Spleen (tissue), 11 donors: ENCODE measurements around the gene DOK7. TPM values are rescaled to one million over a fixed set of nuclear protein-coding genes. Genes with fewer than 3 reads are reported as not detected.
"Not testable (repeated sequence)": the region's sequence is repeated elsewhere in the genome, so short reads cannot be mapped to it uniquely, and the experiment has no call there.

Experiments used
- DNase-seq: peaks from one replicate; pipeline ENCODE4 v3.0.0-alpha.2; 2020
- H3K27ac ChIP-seq, 8 donors: fragments of 200-600 bp; sonication (generic) in 7 of 8; 1 replicate in 4 of 8; 2 replicates in 4 of 8; pipeline versions ENCODE4 v1.5.0 to v1.8.0; 2016 to 2021; ENCODE audit warnings: inconsistent platforms in 4 of 8, mild to moderate bottlenecking in 4 of 8, moderate library complexity in 1 of 8
- H3K27me3 ChIP-seq, 7 donors: fragments of 200-600 bp; sonication (generic) in 6 of 7; replicated peaks in 1 of 7; 1 replicate in 4 of 7; 2 replicates in 3 of 7; pipeline versions ENCODE4 v1.5.0 to v1.8.0; 2016 to 2021; ENCODE audit warnings: inconsistent platforms in 3 of 7, mild to moderate bottlenecking in 1 of 7
- H3K36me3 ChIP-seq, 6 donors: fragments of 200-600 bp; sonication (generic) in 5 of 6; 1 replicate in 4 of 6; 2 replicates in 2 of 6; pipeline versions ENCODE4 v1.5.0 to v1.8.0; 2016 to 2021; ENCODE audit warnings: inconsistent platforms in 2 of 6
- H3K4me1 ChIP-seq, 6 donors: fragments of 200-600 bp; sonication (generic) in 5 of 6; 1 replicate in 3 of 6; 2 replicates in 3 of 6; pipeline versions ENCODE4 v1.5.0 to v1.8.0; 2016 to 2021; ENCODE audit warnings: inconsistent platforms in 3 of 6
- H3K4me3 ChIP-seq, 8 donors: fragments of 200-600 bp; sonication (generic) in 7 of 8; 1 replicate in 4 of 8; 2 replicates in 4 of 8; pipeline versions ENCODE4 v1.5.0 to v1.8.0; 2016 to 2021; ENCODE audit warnings: inconsistent platforms in 4 of 8, mild to moderate bottlenecking in 4 of 8, moderate library complexity in 2 of 8
- H3K9me3 ChIP-seq, 8 donors: fragments of 200-600 bp; sonication (generic) in 7 of 8; 1 replicate in 4 of 8; 2 replicates in 4 of 8; pipeline versions ENCODE4 v1.5.0 to v1.8.0; 2016 to 2021; ENCODE audit warnings: inconsistent platforms in 4 of 8
- CTCF ChIP-seq, 11 experiments: fragments of 200-600 bp in 7 of 11; fragments of 450-650 bp in 4 of 11; sonication (generic) in 4 of 11; IDR thresholded peaks in 8 of 11; conservative IDR thresholded peaks in 3 of 11; 1 replicate in 7 of 11; 2 replicates in 4 of 11; pipeline versions ENCODE4 v1.4.0 to v1.8.0; 2016 to 2021; ENCODE audit warnings: antibody characterized with exemption in 11 of 11, inconsistent platforms in 4 of 11, mild to moderate bottlenecking in 1 of 11
- POLR2A ChIP-seq, 3 donors: fragments of 450-650 bp; IDR thresholded peaks; one replicate each; pipeline ENCODE4 v1.5.1; 2017; ENCODE audit warnings: antibody characterized with exemption in 3 of 3, mild to moderate bottlenecking in 1 of 3
- POLR2AphosphoS5 ChIP-seq, 3 donors: sonication (generic); formaldehyde crosslinking; IDR thresholded peaks; one replicate each; pipeline ENCODE4 v1.5.1; 2017; ENCODE audit warnings: antibody characterized with exemption in 3 of 3
- WGBS, 5 donors: extraction: QIAGEN DNeasy Blood & Tissue Kit in 3 of 5; methylation state at CpG; one replicate each; pipeline versions ENCODE4 v1.1.5 to v1.1.7; 2013 to 2018; 5-methylcytosine and 5-hydroxymethylcytosine counted together
- intact Hi-C: fragments of 100-400 bp; cut with DNase I; formaldehyde crosslinking; loops from one replicate; pipeline ENCODE4 v1.15.0; 2023; ENCODE audit warnings: low total_unique reads
- polyA plus RNA-seq, 3 donors: library from polyadenylated mRNA; stranded (reverse); fragments of 200-250 nt; gene quantifications; one replicate each; pipeline ENCODE4 v1.2.1, GENCODE V29; 2013
- total RNA-seq, 7 donors: library from RNA; depleted of rRNA in 3 of 7; stranded (reverse); fragments of >200 nt in 3 of 7; fragmentation: NEBNext Ultra II Directional in 4 of 7; extraction: Animal tissue kit (Norgen Biotek cat#: 25700) in 4 of 7; gene quantifications; one replicate each; pipeline versions ENCODE4 v1.1.0 to v1.2.1, GENCODE V29; 2016 to 2021
- donor health status: healthy with polysubstance abuse.
- donor health status: DM: no; HTN: no; CAD: no; lungs with moderate emphysema.
- donor health status: DM: no; HTN: no; CAD: no.
- donor health status: Bipolar disorder and iron deficiency.
- donor health status: healthy.
- donor health status: DM: no; HTN: no; CAD: no.
- donor health status: DM: yes; HTN: yes; CAD: no.

The DOK7 gene
- total and polyA plus RNA-seq, 10 donors = 0.69 to 13.5 (median 1.7) TPM

- 90 to 99% (median 96%) methylated on average over 16 of the region's 16 CpGs for WGBS, 5 donors
- intact Hi-C loops = no loop called here
- H3K27ac ChIP-seq = no peak overlapping the region
- no peaks in the 10 kb centered on the region for H3K27me3 ChIP-seq
- TF ChIP-seq POLR2A (IDR thresholded peaks at IDR 0.05) = no peak
- TF ChIP-seq POLR2AphosphoS5 (IDR thresholded peaks at IDR 0.05) = peak in 1 of 3 donors; percentile 30
- H3K4me1 ChIP-seq = peaks cover 0 to 8% (median 0%) of the 10 kb centered on the region in 6 donors
- peaks cover 0 to 5% (median 2%) of the 10 kb centered on the region in 8 donors for H3K9me3 ChIP-seq
- peaks cover 0 to 98% (median 82%) of the 10 kb centered on the region in 6 donors for H3K36me3 ChIP-seq
- no peak for DNase-seq
- no peak overlapping the region for H3K4me3 ChIP-seq
These were observed 47.4 kb downstream of the DOK7 start for GRCh38 chr4:3510481-3510880.

GRCh38 chr4:3511187-3511586 lies 48.1 kb downstream of the DOK7 start:
- H3K9me3 ChIP-seq = peaks cover 0 to 5% (median 2%) of the 10 kb centered on the region in 8 donors
- WGBS, 5 donors = 95 to 98% (median 96%) methylated on average over 6 of the region's 6 CpGs
- H3K4me3 ChIP-seq = no peak overlapping the region
- H3K4me1 ChIP-seq = peaks cover 0 to 8% (median 0%) of the 10 kb centered on the region in 6 donors
- peaks cover 0 to 98% (median 83%) of the 10 kb centered on the region in 6 donors for H3K36me3 ChIP-seq
- no peaks in the 10 kb centered on the region for H3K27me3 ChIP-seq
- TF ChIP-seq POLR2A (IDR thresholded peaks at IDR 0.05) (no peak), POLR2AphosphoS5 (IDR thresholded peaks at IDR 0.05) (no peak)
- DNase-seq = no peak
- H3K27ac ChIP-seq = no peak overlapping the region
- intact Hi-C loops = no loop called here

- H3K36me3 ChIP-seq = peaks cover 3 to 98% (median 84%) of the 10 kb centered on the region in 6 donors
- H3K4me1 ChIP-seq, DNase-seq, intact Hi-C loops, H3K27me3 ChIP-seq, H3K27ac ChIP-seq, H3K4me3 ChIP-seq, H3K9me3 ChIP-seq: not testable (repeated sequence)
- 96 to 98% (median 98%) methylated on average over 7 to 21 of the region's 27 CpGs for WGBS, 5 donors
These were observed 48.5 kb downstream of the DOK7 start for GRCh38 chr4:3511601-3512000.

DNA sequence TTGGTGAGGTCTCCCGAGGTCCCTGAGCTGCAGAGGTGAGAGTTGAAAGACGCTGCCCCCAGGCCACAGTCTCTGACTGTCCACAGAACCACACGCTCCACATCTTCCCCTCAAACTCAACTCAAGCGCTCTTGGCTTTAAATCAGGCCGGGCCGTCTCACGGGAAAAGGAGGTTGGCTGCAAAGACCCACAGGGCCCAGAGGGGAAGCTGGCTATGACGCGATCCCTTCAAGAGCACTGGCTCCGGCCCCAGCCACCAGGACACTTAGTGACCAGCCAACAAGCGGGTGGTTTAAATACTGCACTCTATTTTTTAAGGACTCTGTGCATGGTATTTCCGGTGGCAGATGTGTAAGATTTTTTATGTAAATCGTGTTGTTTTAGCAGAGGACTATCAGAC lies 49.2 kb downstream of the DOK7 start:
- Histone ChIP-seq H3K36me3 (peaks cover 6 to 98% (median 84%) of the 10 kb centered on the region in 6 donors), H3K27ac (no peak overlapping the region), H3K4me1 (peaks cover 0 to 8% (median 0%) of the 10 kb centered on the region in 6 donors), H3K4me3 (no peak overlapping the region), H3K9me3 (peaks cover 0 to 5% (median 2%) of the 10 kb centered on the region in 8 donors), H3K27me3 (no peaks in the 10 kb centered on the region)
- DNase-seq = no peak
- 92 to 96% (median 94%) methylated on average over 12 to 13 of the region's 13 CpGs for WGBS, 5 donors
- TF ChIP-seq CTCF (IDR thresholded peaks at IDR 0.05 in 8 of 11, conservative IDR thresholded peaks at IDR 0.05 in 3 of 11) = no peak
- no peak for TF ChIP-seq POLR2AphosphoS5 (IDR thresholded peaks at IDR 0.05)
- no peak for TF ChIP-seq POLR2A (IDR thresholded peaks at IDR 0.05)
- intact Hi-C loops = no loop called here

GRCh38 chr4:3512719-3513118 lies 49.6 kb downstream of the DOK7 start:
- H3K4me3 ChIP-seq = no peak overlapping the region
- H3K27ac ChIP-seq = no peak overlapping the region
- peaks cover 7 to 98% (median 87%) of the 10 kb centered on the region in 6 donors for H3K36me3 ChIP-seq
- 94 to 97% (median 95%) methylated on average over 21 to 22 of the region's 22 CpGs for WGBS, 5 donors
- DNase-seq = no peak
- intact Hi-C loops = no loop called here
- peaks cover 0 to 8% (median 0%) of the 10 kb centered on the region in 6 donors for H3K4me1 ChIP-seq
- H3K9me3 ChIP-seq = peaks cover 0 to 5% (median 2%) of the 10 kb centered on the region in 8 donors
- H3K27me3 ChIP-seq = no peaks in the 10 kb centered on the region
- TF ChIP-seq POLR2AphosphoS5 (IDR thresholded peaks at IDR 0.05) (peak in 1 of 3 donors; percentile 44), CTCF (IDR thresholded peaks at IDR 0.05 in 8 of 11, conservative IDR thresholded peaks at IDR 0.05 in 3 of 11) (no peak)
